Type B pancreatic cell (in vitro differentiated cells): Measurements from ENCODE around the gene POGZ. TPM values are rescaled to one million over a fixed set of nuclear protein-coding genes. Genes with fewer than 3 reads are reported as not detected.

Experiments used
- DNase-seq: peaks from one replicate; pipeline ENCODE4 v3.0.0; 2021; ENCODE audit warnings: mixed read lengths; ENCODE audit not compliant: unreplicated experiment; ENCODE audit errors: extremely low spot score
- H3K27ac Mint-ChIP-seq: 2 replicates; pipeline ENCODE4 v1.8.0; 2021; ENCODE audit warnings: mild to moderate bottlenecking, mixed read lengths
- H3K27me3 Mint-ChIP-seq: 2 replicates; pipeline ENCODE4 v1.8.0; 2021; ENCODE audit warnings: mixed read lengths
- H3K36me3 Mint-ChIP-seq: 2 replicates; pipeline ENCODE4 v1.8.0; 2021; ENCODE audit warnings: mixed read lengths
- H3K4me1 Mint-ChIP-seq: one replicate; pipeline ENCODE4 v1.8.0; 2021; ENCODE audit warnings: mixed read lengths; ENCODE audit not compliant: unreplicated experiment
- H3K4me3 Mint-ChIP-seq: 2 replicates; pipeline ENCODE4 v1.8.0; 2021; ENCODE audit warnings: mild to moderate bottlenecking, mixed read lengths
- H3K9me3 Mint-ChIP-seq: 2 replicates; pipeline ENCODE4 v1.8.0; 2021; ENCODE audit warnings: mixed read lengths
- total RNA-seq: library from RNA; stranded (reverse); gene quantifications from 2 replicates; pipeline ENCODE4 v1.2.1, GENCODE V29; 2021; ENCODE audit warnings: low replicate concordance
- TF ChIP-seq, protein P1 (sequence below): fragments of 200-600 bp; sonication (generic); conservative IDR thresholded peaks from 2 replicates; pipeline ENCODE4 v1.5.0; 2021; ENCODE audit warnings: antibody characterized with exemption, mild to moderate bottlenecking

The POGZ gene
- total RNA-seq, 1 donor from 2014 or later = 126 TPM

DNA sequence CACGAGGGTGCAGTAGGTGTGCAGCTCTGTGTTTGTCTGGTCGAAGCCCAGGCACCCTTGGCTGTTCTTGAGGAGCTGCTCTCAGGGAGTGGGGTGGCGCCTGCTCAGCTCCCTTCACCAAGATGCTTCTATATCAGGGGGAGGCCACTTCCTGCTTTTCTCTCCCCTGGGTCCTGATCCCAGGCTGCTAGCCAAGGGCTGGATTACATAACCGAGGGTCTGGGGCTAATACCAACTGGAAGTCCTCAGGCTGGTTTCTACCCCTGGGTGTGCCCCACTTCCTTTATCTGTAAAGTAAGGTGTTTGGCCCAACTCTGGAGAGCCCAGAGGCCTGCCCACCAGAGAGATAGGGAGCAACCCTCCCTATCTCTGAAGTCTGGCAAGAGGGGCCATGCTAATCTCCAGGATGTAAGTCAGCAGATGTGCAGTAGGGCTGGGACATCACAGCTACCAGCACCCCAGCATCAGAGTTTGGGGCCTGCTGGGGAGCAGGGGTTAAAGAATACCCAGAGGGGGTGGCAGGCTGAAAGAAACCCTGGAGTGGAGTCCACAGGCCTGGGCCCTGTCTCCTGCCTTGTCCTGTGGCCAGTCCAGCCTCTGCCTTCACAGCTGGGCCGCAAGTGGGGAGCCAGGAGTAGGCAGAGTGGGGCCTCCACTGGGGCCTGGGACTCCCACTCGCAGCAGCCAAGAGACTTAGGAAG, 88.9 kb downstream of the POGZ start:
- no peaks in the 10 kb centered on the region for H3K27me3 Mint-ChIP-seq
- H3K9me3 Mint-ChIP-seq = no peaks in the 10 kb centered on the region
- DNase-seq = no peak
- TF ChIP-seq, protein P1, sequence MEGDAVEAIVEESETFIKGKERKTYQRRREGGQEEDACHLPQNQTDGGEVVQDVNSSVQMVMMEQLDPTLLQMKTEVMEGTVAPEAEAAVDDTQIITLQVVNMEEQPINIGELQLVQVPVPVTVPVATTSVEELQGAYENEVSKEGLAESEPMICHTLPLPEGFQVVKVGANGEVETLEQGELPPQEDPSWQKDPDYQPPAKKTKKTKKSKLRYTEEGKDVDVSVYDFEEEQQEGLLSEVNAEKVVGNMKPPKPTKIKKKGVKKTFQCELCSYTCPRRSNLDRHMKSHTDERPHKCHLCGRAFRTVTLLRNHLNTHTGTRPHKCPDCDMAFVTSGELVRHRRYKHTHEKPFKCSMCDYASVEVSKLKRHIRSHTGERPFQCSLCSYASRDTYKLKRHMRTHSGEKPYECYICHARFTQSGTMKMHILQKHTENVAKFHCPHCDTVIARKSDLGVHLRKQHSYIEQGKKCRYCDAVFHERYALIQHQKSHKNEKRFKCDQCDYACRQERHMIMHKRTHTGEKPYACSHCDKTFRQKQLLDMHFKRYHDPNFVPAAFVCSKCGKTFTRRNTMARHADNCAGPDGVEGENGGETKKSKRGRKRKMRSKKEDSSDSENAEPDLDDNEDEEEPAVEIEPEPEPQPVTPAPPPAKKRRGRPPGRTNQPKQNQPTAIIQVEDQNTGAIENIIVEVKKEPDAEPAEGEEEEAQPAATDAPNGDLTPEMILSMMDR = no peak
- H3K4me3 Mint-ChIP-seq = no peak overlapping the region
- peaks cover 26% of the 10 kb centered on the region for H3K4me1 Mint-ChIP-seq
- H3K36me3 Mint-ChIP-seq = peaks cover 3% of the 10 kb centered on the region
- no peak overlapping the region for H3K27ac Mint-ChIP-seq

DNA sequence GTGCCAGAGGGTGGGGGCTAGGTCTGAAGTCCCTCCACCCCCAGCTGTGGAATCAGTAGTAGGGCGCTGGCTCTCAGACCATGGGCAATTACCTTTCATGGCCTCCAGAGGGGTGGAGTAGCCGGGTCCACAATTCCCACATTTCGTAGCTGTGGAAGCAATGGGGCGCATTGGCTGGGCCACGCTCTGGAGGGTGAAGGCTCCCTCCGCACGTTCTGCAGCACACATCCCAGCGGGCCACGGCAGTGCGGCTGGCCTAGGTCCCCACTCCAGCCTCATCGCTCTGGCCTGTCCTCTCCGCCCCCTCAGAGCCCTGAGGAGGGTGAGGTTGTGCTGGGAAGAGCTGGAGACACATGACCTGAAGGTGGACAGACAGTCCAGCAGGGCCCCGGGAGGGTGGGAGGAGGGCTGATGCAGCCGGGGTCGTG, 89.7 kb downstream of the POGZ start:
- H3K27ac Mint-ChIP-seq = no peak overlapping the region
- no peak overlapping the region for H3K4me3 Mint-ChIP-seq
- H3K4me1 Mint-ChIP-seq = peaks cover 26% of the 10 kb centered on the region
- TF ChIP-seq, protein P1 = no peak
- peaks cover 3% of the 10 kb centered on the region for H3K36me3 Mint-ChIP-seq
- no peak for DNase-seq
- no peaks in the 10 kb centered on the region for H3K27me3 Mint-ChIP-seq
- H3K9me3 Mint-ChIP-seq = no peaks in the 10 kb centered on the region

DNA sequence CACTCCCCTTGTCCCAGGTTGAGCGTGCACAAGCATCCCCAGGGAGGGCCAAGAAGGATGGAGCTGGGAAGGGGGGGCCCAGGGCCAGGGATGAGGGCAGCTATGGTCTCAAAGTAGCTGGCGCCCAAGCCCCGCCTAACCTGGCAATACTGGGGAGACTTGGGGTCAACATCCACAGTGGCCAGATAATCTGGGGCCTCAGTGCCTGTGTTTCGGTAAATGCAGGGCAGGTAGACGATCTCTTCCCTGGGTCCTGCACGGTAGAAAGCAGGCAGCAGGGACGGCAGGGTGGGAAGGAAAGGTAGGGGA, 90.0 kb downstream of the POGZ start:
- no peak for DNase-seq
- TF ChIP-seq, protein P1 = no peak
- peaks cover 26% of the 10 kb centered on the region for H3K4me1 Mint-ChIP-seq
- no peak overlapping the region for H3K4me3 Mint-ChIP-seq
- no peaks in the 10 kb centered on the region for H3K9me3 Mint-ChIP-seq
- H3K27ac Mint-ChIP-seq = no peak overlapping the region
- peaks cover 3% of the 10 kb centered on the region for H3K36me3 Mint-ChIP-seq
- H3K27me3 Mint-ChIP-seq = no peaks in the 10 kb centered on the region

DNA sequence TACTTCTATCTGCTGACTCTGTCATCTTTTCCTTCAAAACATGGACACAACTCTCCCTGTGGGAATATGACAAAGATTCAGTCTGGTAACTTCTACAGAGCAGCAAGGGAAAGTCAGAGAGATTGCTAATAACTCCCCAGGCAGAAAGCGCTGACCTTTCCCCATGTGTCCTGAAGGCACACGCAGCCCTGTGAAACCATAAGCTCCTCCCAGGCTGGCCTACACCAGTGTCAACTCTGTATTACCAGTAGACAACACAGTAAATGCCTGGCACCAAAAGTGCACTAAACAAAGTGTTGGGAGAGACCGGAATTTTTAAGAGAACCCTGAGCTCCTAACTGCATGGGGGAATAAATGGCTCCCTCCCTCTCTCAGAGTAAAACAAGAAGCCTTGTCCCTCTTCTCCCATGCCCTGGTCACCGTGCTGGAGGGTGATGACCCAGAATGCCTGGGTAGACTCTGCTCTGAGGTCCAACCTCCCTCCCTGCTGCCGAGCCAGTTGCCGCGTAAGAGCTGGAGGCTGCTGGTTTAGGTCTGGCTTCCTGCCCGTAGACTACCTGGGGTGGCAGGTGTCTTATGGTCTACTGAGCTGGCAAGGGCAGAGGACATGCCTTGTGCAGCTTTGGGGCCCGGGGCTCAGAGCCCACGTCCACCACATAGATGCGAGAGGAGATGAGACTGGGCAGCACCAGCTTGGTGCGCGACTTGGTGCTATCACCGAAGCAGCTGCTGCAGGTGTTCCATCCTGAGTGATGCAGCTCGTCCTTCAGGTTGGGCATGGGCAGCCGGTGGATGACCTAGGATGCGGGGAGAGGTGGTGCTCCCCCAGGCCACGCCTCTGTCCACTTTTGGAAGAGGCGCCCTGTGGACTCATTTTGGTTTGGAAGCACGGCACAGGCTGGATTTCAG, 90.6 kb downstream of the POGZ start:
- no peak overlapping the region for H3K27ac Mint-ChIP-seq
- peaks cover 3% of the 10 kb centered on the region for H3K36me3 Mint-ChIP-seq
- TF ChIP-seq, protein P1 = no peak
- no peak for DNase-seq
- no peaks in the 10 kb centered on the region for H3K9me3 Mint-ChIP-seq
- peaks cover 20% of the 10 kb centered on the region for H3K4me1 Mint-ChIP-seq
- H3K27me3 Mint-ChIP-seq = no peaks in the 10 kb centered on the region
- no peak overlapping the region for H3K4me3 Mint-ChIP-seq

DNA sequence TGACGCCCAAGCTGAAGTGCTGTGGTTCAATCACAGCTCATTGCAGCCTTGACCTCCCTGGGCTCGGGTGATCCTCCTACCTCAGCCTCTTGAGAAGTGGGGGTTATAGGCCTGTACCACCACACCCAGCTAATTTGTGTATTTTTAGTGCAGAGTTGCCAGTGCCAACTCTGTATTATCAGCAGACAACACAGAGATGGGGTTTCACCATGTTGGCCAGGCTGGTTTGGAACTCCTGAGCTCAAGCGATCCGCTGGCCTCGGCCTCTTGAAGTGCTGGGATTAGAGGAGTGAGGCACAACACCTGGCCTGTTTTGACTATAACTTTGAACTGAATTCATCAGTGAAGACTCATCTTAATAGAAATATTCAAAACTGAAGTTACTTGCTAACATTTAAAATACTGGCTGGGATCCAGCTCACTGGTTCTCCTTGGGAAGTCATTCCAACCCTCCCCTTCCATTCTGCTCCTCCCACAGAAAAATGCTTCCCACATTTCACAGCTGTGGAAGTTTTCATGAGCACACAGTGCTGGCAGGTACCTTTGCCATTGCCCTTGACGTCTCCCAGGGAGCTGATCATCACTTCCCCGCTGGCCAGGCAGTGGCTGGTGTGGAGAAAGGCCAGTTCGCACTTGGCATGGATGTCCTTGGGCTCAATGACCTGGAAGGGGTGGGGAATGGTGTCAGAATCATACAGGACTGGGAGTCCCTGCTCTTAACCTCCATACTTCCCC, 91.5 kb downstream of the POGZ start:
- Mint-ChIP-seq H3K27me3 (no peaks in the 10 kb centered on the region), H3K4me1 (peaks cover 13% of the 10 kb centered on the region), H3K9me3 (peaks cover 4% of the 10 kb centered on the region), H3K36me3 (peaks cover 7% of the 10 kb centered on the region), H3K4me3 (no peak overlapping the region), H3K27ac (no peak overlapping the region)
- DNase-seq = no peak
- TF ChIP-seq, protein P1 = no peak
